ENCODE results near the gene TSTD2.

TSTD2 gene

GRCh38 chr9:97560851-97561250 is 72.3 kb downstream of the TSTD2 start:
- no peak for DNase-seq

- no peak for DNase-seq
Observed at GRCh38 chr9:97560154-97560553, 73.0 kb downstream of the TSTD2 start.

DNA sequence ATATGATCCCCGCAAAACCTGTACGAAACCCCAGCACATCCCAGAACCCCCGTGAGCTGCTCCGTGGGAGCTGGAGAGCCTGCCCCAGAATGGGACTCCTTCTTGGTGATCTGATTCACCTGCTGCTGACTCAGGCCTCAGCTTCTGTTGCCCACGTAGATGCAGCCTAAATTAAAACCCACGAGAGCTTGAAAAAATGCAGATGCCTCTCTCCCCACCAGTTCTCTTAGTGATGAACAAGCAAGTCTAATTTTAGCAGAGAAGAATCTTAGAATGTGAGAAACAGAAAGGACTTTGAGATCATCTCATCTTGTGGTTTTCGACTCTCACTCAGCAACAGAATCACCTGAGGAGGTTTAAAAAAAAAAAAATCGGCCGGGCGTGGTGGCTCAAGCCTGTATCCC is 74.1 kb downstream of the TSTD2 start:
- DNase-seq: peak; percentile 45

DNA sequence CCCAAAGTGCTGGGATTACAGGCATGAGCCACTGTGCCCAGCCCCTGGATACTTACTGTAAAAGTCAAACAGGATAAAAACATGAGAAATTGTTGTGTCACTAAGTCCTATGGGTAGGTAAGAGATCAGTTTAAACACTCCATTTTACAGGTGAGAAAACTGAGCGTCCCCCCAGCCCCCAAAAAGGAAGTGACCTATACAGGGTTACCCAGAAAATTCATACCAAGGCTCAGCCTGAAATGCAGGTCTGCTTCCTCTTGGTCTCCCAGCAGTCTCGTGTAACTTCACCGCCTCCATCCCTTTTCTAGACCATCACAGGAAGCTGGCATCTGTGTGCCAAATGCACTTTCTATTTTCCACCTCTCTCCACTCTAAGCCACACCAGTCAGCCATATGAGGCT is 74.5 kb downstream of the TSTD2 start:
- DNase-seq: peak; percentile 14

- no peak for DNase-seq
Observed at GRCh38 chr9:97557606-97558095, 75.5 kb downstream of the TSTD2 start.

- no peak for DNase-seq
Observed at GRCh38 chr9:97556721-97557605, 76.2 kb downstream of the TSTD2 start.

- DNase-seq: no peak
Observed at GRCh38 chr9:97556036-97556720, 77.0 kb downstream of the TSTD2 start.

DNA sequence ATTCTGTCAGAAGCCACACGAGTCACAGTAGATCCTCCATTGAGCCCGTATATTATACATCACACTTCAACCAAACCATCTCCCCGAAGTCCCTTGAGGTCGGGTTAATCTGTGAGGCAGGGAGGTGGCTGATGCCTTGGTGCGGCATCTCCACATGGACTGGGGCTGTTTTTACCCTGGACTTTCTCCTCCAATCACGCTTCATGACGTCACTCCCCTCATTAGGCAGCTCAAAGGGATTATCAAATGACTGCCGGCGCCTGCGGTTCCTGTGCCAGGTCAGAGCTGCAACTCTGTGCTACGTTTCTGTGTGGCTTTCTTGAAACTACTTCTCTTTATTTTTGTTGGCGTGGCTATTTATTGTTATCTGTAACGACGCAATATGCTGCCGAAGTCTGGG is 78.0 kb downstream of the TSTD2 start:
- no peak for DNase-seq

GRCh38 chr9:97554566-97555075 is 78.5 kb downstream of the TSTD2 start:
- no peak for DNase-seq

- no peak for DNase-seq
Observed at GRCh38 chr9:97553841-97554240, 79.3 kb downstream of the TSTD2 start.

- DNase-seq: no peak
Observed at GRCh38 chr9:97553141-97553540, 80.0 kb downstream of the TSTD2 start.

GRCh38 chr9:97551308-97551707 is 81.9 kb downstream of the TSTD2 start:
- no peak for DNase-seq

GRCh38 chr9:97550386-97550785 is 82.8 kb downstream of the TSTD2 start:
- DNase-seq: no peak

Data from activated CD4-positive, alpha-beta T cell treated with anti-CD3 and anti-CD28 coated beads, Interleukin-10, Interleukin-2, amounts not matched to agents 100 ng/mL and 50 ng/mL, durations not matched to agents 16 hours and 8 hours (primary cell).